HG03439 (cell line): ENCODE measurements around the gene SETBP1.

Experiments
- ATAC-seq: cut with Tn5 transposase; IDR thresholded peaks from one replicate; pipeline ENCODE4 v1.9.1; 2021; ENCODE audit warnings: mild to moderate bottlenecking, moderate library complexity; ENCODE audit not compliant: unreplicated experiment

Gene SETBP1

GRCh38 chr18:44921974-44922373 lies 241.3 kb downstream of the SETBP1 start:
- ATAC-seq: no peak

GRCh38 chr18:44922968-44923367 lies 242.3 kb downstream of the SETBP1 start:
- no peak for ATAC-seq

GRCh38 chr18:44924785-44925499 lies 244.3 kb downstream of the SETBP1 start:
- no peak for ATAC-seq

- ATAC-seq: no peak
Measured at GRCh38 chr18:44927127-44927849, 246.6 kb downstream of the SETBP1 start.

- ATAC-seq: no peak
Measured at GRCh38 chr18:44934901-44935300, 254.2 kb downstream of the SETBP1 start.

GRCh38 chr18:44935455-44935854 lies 254.8 kb downstream of the SETBP1 start:
- ATAC-seq: no peak

- no peak for ATAC-seq
Measured at GRCh38 chr18:44936485-44936884, 255.8 kb downstream of the SETBP1 start.

GRCh38 chr18:44937960-44938719 lies 257.5 kb downstream of the SETBP1 start:
- no peak for ATAC-seq

- ATAC-seq: no peak
Measured at GRCh38 chr18:44938720-44939665, 258.3 kb downstream of the SETBP1 start.

GRCh38 chr18:44941516-44941915 lies 260.8 kb downstream of the SETBP1 start:
- ATAC-seq: no peak

GRCh38 chr18:44942073-44942472 lies 261.4 kb downstream of the SETBP1 start:
- ATAC-seq: no peak

GRCh38 chr18:44943311-44943881 lies 262.7 kb downstream of the SETBP1 start:
- no peak for ATAC-seq

GRCh38 chr18:44944461-44944860 lies 263.8 kb downstream of the SETBP1 start:
- no peak for ATAC-seq

GRCh38 chr18:44945888-44946401 lies 265.3 kb downstream of the SETBP1 start:
- ATAC-seq: no peak

- no peak for ATAC-seq
Measured at GRCh38 chr18:44946529-44947113, 265.9 kb downstream of the SETBP1 start.

GRCh38 chr18:44949967-44950366 lies 269.3 kb downstream of the SETBP1 start:
- ATAC-seq: no peak

- no peak for ATAC-seq
Measured at GRCh38 chr18:44950685-44951195, 270.1 kb downstream of the SETBP1 start.

- no peak for ATAC-seq
Measured at GRCh38 chr18:44951748-44952147, 271.1 kb downstream of the SETBP1 start.

- no peak for ATAC-seq
Measured at GRCh38 chr18:44954257-44954656, 273.6 kb downstream of the SETBP1 start.
